Measurements from ENCODE around the gene KHSRP.
"Not testable (repeated sequence)": the region's sequence is repeated elsewhere in the genome, so short reads cannot be mapped to it uniquely, and the experiment has no call there.

KHSRP gene

DNA sequence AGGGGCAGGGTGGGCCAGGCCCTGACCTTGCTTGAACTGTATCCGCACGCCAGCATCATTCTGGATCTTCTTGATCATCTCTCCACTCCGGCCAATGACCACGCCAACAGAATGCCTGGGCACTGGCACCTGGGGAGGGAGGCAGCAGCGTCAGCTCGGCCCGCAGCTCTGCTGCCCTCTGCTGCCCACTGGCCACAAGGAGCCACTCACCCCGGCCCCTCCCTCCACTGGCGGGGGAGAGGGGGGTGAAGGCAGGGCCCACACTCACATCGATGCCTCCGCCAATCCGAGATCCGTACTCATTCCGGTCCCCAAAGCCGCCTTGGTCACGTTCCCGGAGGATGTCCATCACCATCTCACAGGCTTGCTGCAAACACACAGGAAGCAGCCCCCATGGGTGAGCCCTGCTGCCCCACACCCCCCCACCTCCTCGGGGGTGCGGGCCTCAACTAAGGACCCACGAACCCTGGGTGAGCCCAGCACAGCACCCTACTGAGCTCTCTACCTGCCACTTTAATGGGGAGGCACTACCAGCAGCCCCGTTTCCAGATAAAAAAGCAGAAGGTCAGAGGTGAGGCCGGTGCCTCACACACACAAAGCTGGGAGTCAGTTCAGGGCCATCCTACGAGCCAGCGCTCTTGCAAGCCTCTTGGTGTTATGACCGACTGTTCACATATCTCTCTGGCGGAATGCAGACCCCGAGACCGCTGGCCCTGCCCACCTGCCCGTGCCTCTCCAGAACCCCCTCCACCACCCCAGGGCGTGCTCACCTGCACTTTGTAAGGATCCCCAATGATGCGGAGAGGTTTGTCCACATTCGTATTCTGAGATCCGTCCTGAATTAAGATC lies 6.7 kb downstream of the KHSRP start:
- DNase-seq: no peak

DNA sequence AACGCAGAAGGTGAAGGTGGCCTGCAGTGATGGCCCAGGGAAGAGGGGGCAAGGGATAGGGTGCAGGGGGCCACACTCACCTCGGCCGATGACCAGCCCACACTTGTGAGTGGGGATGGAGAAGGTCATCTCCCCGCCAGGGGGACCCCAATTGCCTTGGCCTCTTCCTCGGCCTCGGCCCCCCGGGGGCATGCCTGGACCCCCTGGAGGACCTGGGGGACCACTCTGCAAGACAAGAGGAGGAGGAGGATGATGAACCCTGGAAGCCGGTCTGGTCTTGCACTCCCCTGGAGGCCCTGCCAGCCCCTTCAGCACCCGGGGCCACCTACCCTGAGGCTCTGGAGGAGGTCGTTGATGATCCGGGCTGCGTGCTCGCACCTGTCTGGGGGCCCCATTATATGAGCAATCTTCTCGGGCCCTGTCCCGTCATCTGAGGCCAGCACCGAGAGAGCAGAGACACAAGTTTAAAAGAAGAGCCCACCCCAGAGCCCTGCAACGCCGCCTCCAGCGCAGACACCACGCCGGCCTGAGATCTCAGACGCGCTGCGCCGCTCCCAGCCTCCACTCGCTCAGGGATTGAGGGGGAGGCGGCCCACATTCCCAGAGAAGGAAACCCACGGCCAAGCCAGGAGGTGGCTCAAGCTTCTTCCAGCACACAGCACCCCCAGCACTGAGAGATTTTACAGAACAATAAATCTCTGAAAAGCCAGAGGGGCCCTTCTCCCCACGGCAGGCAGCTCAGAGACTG lies 7.8 kb downstream of the KHSRP start:
- DNase-seq: no peak

GRCh38 chr19:6415591-6416190 lies 8.9 kb downstream of the KHSRP start:
- no peak for DNase-seq

DNA sequence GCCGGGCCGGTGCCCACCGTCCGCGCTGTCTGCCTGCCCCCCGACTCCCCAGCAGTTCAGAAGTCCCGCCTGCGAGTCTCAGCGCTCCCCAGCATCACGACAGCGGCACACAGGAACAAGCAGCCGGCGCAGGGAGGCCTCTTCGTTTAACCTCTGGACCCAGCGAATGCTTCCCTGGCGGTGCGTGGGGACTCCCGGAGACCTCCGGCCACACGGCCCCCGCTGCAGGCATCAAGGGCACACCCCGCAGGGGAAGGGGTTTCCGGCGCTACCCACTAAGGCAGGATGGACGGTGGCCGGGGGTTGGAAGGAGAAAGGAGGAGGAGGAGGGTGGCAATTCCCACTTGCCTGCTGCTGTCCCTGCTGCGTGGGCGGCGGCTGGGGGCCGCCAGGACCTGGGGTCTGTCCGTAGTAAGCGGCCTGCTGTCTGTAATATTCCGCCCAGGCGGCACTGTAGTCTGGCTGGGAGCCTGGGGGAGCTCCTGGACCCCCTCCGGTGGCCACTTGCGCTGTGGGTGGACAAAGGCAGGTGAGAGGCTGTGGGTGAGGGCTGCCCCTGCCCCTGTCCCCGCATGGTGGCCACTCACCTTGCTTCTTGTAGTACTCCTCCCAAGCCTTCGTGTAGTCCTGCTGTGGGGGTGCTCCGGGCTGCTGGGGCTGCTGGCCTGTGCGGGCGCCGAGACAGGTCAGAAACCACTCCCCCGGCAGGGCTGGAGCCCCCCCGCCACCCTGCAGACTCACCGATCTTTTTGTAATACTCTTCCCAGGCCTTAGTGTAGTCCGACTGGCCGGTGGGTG lies 9.6 kb downstream of the KHSRP start:
- no peak for DNase-seq

- DNase-seq: no peak
Observed at GRCh38 chr19:6413721-6414643, 10.6 kb downstream of the KHSRP start.

DNA sequence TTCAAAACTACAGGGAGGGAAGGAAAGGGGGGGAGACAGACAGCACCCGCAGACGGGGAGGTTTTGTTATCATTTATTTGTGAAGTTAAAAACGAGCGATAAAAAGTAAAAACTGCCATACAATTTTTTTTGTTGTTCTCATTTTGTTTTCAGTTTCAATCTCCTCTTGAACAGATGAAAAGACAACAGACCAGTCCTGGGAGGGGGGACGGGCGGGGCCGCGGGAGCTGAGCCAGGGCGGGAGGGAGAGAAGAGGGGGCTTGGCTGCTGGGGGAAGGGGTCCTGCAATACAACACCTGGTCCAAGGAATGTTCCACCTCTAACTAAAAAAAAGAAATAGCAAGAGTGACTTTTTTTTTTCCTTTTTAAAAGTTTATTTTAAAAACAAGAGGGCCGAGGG lies 11.3 kb downstream of the KHSRP start:
- DNase-seq: no peak

DNA sequence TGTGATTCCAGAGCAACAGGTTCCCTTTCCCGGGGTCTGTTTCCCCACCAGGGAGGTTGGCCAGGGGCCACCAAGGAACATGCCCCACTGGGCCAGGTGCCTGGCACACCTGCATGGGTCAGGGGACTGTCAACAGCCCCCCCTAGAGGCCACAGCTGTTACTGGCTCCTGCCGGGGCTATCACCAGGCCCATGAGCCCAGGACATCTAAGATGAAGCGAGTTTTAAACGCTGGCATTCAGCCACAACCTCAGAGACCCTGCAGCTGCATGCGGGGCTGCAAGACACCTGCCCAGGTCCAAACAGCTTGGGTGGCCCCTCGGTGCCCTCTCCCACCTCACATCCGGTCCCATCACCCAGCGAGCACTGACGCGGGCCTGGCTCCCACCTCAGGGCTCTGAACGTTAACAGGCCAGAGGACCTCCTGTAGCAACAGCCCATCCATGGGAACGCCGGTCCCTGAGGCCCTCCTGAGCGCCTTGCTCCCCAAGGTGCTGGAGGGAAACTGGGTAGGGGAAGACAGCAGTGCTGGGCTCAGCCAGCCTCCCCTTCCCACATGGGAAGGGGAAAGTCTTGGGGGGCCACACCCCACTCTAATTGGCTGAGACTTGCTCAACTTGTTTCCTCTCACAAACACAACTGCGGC lies 12.0 kb downstream of the KHSRP start:
- DNase-seq: no peak

- no peak for DNase-seq
Observed at GRCh38 chr19:6412061-6412446, 12.6 kb downstream of the KHSRP start.

GRCh38 chr19:6409346-6409745 lies 15.3 kb downstream of the KHSRP start:
- DNase-seq: no peak

- DNase-seq: no peak
Observed at GRCh38 chr19:6406401-6406800, 18.2 kb downstream of the KHSRP start.

DNA sequence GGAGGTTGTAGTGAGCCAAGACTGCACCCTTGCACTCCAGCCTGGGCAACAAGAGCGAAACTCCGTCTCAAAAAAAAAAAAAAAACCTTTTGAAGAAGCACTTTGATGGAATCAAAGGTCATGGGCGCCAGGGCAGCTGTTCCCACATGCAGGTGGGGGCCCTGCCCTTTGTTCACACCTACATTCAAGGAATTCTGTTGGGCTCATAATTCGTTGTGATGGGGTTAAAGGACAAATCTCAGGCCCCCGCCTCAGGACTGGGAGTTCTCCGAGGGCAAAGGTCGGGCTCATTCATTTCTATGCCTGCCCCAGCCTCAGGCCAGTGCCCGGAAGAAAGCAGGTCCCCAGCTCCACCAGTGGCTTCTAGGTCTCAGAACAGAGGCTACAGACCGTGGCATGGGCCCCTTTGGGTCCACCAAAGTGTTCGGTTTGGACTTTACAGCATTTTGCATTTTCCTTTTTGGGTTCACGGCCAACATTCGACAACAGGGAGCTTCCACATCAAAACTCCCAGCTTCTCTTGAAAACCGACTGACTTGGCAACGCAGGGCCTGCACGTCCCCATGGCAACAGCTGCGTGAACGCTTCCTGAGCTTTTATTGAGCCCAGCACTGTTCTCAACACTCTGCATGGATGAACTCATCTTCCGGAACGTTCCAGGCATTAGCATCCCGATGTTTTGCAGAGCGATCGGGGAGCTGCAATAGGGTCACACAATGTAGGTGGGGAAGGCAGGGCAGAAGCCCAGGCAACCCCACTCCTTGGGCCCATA lies 21.6 kb downstream of the KHSRP start:
- DNase-seq: no peak

DNA sequence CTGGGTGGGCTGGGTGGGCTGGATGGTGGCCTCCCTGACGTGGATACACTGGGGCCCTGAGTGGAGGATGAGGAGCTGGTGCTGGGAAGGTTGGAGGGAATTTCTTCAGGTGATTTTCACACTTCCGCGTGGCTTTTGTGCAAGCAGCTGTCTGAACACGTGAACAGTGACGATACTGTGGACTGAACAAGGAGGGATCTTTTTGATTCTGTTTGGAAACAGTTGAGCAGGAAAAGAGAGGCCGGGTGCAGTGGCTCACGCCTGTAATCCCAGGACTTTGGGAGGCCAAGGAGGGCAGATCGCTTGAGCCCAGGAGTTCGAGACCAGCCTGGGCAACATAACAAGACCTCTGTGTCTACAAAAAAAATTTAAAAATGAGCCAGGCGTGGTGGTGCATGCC lies 22.6 kb downstream of the KHSRP start:
- DNase-seq: no peak

- not testable (repeated sequence) for DNase-seq
Observed at GRCh38 chr19:6400062-6400944, 24.3 kb downstream of the KHSRP start.

- DNase-seq: no peak
Observed at GRCh38 chr19:6396305-6396704, 28.3 kb downstream of the KHSRP start.

DNA sequence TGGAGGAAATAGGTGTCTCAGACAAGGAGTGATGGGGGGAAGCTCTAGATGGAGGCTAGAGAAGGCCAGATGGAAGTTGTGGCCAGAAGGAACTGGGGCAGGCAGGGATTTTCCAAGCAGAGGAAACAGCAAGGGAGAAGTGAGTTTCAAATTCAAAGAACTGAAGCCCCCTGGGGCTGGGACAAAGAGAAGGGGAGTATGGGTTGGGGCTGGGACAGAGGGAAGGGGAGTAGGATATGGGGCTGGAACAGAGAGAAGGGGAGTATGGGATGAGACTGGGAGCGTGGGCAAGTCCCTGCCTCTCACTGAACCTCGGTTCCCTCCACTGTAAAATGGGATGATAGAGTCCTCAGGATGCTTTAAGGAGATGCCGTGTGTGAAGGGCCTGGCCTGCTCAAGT lies 29.8 kb downstream of the KHSRP start:
- DNase-seq: no peak

- DNase-seq: no peak
Observed at GRCh38 chr19:6393983-6394412, 30.6 kb downstream of the KHSRP start.

GRCh38 chr19:6393074-6393982 lies 31.3 kb downstream of the KHSRP start, which contains the start of gene GTF2F1:
Gene GTF2F1 (minus strand): TSS chr19:6393164. CDS start chr19:6392995, 169 bp downstream.
- peak; percentile 95 for DNase-seq

Data from NCI-H1105 treated with DMSO at 0.1 percent for 48 hours (cell line).